A549 (cell line): Measurements from ENCODE around the gene TP53BP2. TPM values are rescaled to one million over a fixed set of nuclear protein-coding genes. Genes with fewer than 3 reads are reported as not detected.

ENCODE experiments used
- ATAC-seq, 2 experiments: fragments of 200-7000 bp in 1 of 2; fragments of >200 bp in 1 of 2; cut with Nextera tagmentation in 1 of 2; cut with Tn5 transposase in 1 of 2; 3 replicates each; pipeline versions ENCODE4 v1.8.0 to v1.9.1; 2018 to 2020; ENCODE audit warnings: mild to moderate bottlenecking in 1 of 2, moderate library complexity in 1 of 2
- CTCF ChIA-PET: fragments of 300-600 bp; sonication (Branson Sonifier 250); formaldehyde crosslinking; extraction: SDS; loops from one replicate; lab custom pipeline; 2021; ENCODE audit warnings: antibody characterized with exemption, inconsistent platforms; lab: Yijun Ruan, JAX
- POLR2A ChIA-PET: fragments of 350-600 bp; formaldehyde crosslinking; extraction: SDS; loops from one replicate; lab custom pipeline; 2021; ENCODE audit warnings: antibody characterized with exemption, inconsistent platforms; lab: Yijun Ruan, JAX
- DNase-seq, 2 experiments: peaks; one replicate each; pipeline versions ENCODE4 v3.0.0 to v3.0.0-alpha.2; 2011 to 2016; ENCODE audit warnings: low read depth in 1 of 2, low spot score in 1 of 2
- FAIRE-seq: peaks from 2 replicates; lab custom pipeline; 2011; peaks lifted over from hg19 to GRCh38; lab: Jason Lieb, UNC
- H3K27ac ChIP-seq, 2 experiments: fragments of >200 bp; sonication (Bioruptor Twin); formaldehyde crosslinking; 3 replicates each; pipeline ENCODE4 v1.5.1; 2016 to 2017
- H3K4me1 ChIP-seq: fragments of >200 bp; sonication (Bioruptor Twin); formaldehyde crosslinking; 3 replicates; pipeline ENCODE4 v1.6.1; 2016
- H3K4me2 ChIP-seq: fragments of >200 bp; sonication (Bioruptor Twin); formaldehyde crosslinking; 3 replicates; pipeline ENCODE4 v1.6.1; 2016
- H3K4me3 ChIP-seq: fragments of >200 bp; sonication (Bioruptor Twin); formaldehyde crosslinking; 3 replicates; pipeline ENCODE4 v1.5.1; 2016
- H3K9me3 ChIP-seq: fragments of >200 bp; sonication (Bioruptor Twin); formaldehyde crosslinking; 3 replicates; pipeline ENCODE4 v1.6.1; 2016
- BHLHE40 ChIP-seq: IDR thresholded peaks from 2 replicates; pipeline ENCODE4 v1.6.1; 2012; ENCODE audit warnings: low read depth, low read length, inconsistent platforms
- CBX8 ChIP-seq: fragments of 200-600 bp; sonication (generic); IDR thresholded peaks from 2 replicates; pipeline ENCODE4 v1.6.1; 2016
- CHD4 ChIP-seq: fragments of 200-600 bp; sonication (generic); IDR thresholded peaks from 2 replicates; pipeline ENCODE4 v1.6.1; 2016; ENCODE audit warnings: antibody characterized with exemption, mild to moderate bottlenecking, borderline replicate concordance
- EP300 ChIP-seq, 2 experiments: fragments of >200 bp; sonication (Bioruptor Twin); formaldehyde crosslinking; IDR thresholded peaks; 2 replicates in 1 of 2; 3 replicates in 1 of 2; pipeline ENCODE4 v1.6.1; 2016 to 2017
- FOSB ChIP-seq: fragments of 250-450 bp; sonication (Bioruptor Pico); IDR thresholded peaks from 2 replicates; pipeline ENCODE4 v1.5.0; 2020; ENCODE audit warnings: mild to moderate bottlenecking, moderate library complexity
- HOXA7 ChIP-seq: fragments of 250-450 bp; sonication (Bioruptor Pico); IDR thresholded peaks from 2 replicates; pipeline ENCODE4 v1.5.0; 2020; ENCODE audit warnings: mild to moderate bottlenecking, moderate library complexity
- HOXB5 ChIP-seq: fragments of 250-450 bp; sonication (Bioruptor Pico); IDR thresholded peaks from 2 replicates; pipeline ENCODE4 v1.5.0; 2020; ENCODE audit warnings: mild to moderate bottlenecking, moderate library complexity
- JUN ChIP-seq, 2 experiments: fragments of >200 bp; sonication (Bioruptor Twin); formaldehyde crosslinking; IDR thresholded peaks; 2 replicates in 1 of 2; 3 replicates in 1 of 2; pipeline ENCODE4 v1.6.1; 2016 to 2017
- KDM5A ChIP-seq: fragments of 200-600 bp; sonication (generic); IDR thresholded peaks from 2 replicates; pipeline ENCODE4 v1.6.1; 2016; ENCODE audit warnings: antibody characterized with exemption, mild to moderate bottlenecking
- MAFK ChIP-seq: fragments of 450-650 bp; IDR thresholded peaks from 2 replicates; pipeline ENCODE4 v1.6.1; 2014; ENCODE audit not compliant: partially characterized antibody
- MAZ ChIP-seq: fragments of 150-350 bp; IDR thresholded peaks from 2 replicates; pipeline ENCODE4 v1.6.1; 2014; ENCODE audit warnings: antibody characterized with exemption, low read depth, low read length, borderline replicate concordance
- RCOR1 ChIP-seq: fragments of 150-350 bp; IDR thresholded peaks from 2 replicates; pipeline ENCODE4 v1.6.1; 2014; ENCODE audit warnings: antibody characterized with exemption, low read length, low read depth
- RNF2 ChIP-seq: fragments of 200-600 bp; sonication (generic); IDR thresholded peaks from 2 replicates; pipeline ENCODE4 v1.6.1; 2016; ENCODE audit warnings: low read depth, mild to moderate bottlenecking, antibody characterized with exemption, moderate library complexity, borderline replicate concordance
- SMC3 ChIP-seq: fragments of >200 bp; sonication (Bioruptor Twin); formaldehyde crosslinking; IDR thresholded peaks from 3 replicates; pipeline ENCODE4 v1.6.1; 2018; ENCODE audit warnings: inconsistent platforms
- SREBF2 ChIP-seq: fragments of 450-650 bp; IDR thresholded peaks from 2 replicates; pipeline ENCODE4 v1.6.1; 2014; ENCODE audit warnings: mild to moderate bottlenecking, moderate library complexity
- TP53 ChIP-seq: fragments of 250-450 bp; sonication (Bioruptor Pico); IDR thresholded peaks from 2 replicates; pipeline ENCODE4 v1.5.0; 2021; ENCODE audit warnings: mild to moderate bottlenecking, moderate library complexity
- ZFP36 ChIP-seq: fragments of 450-650 bp; IDR thresholded peaks from 2 replicates; pipeline ENCODE4 v1.6.1; 2014; ENCODE audit warnings: borderline replicate concordance; ENCODE audit not compliant: partially characterized antibody
- ZSCAN20 ChIP-seq: fragments of 250-450 bp; sonication (Bioruptor Pico); IDR thresholded peaks from 2 replicates; pipeline ENCODE4 v1.8.0; 2022; ENCODE audit warnings: mild to moderate bottlenecking, moderate library complexity
- WGBS: methylation state at CpG from one replicate; pipeline ENCODE4 v1.1.6; 2017; ENCODE audit errors: missing lambda C conversion rate; 5-methylcytosine and 5-hydroxymethylcytosine counted together
- polyA plus RNA-seq, 4 experiments: library from polyadenylated mRNA; depleted of rRNA in 3 of 4; stranded (reverse); fragments of >200 nt; fragmentation: RNase III in 1 of 4; extraction: RNeasy Plus Mini Kit Qiagen cat#74134 plus additional on column Dnase treatment in 1 of 4; gene quantifications; 2 replicates in 3 of 4; 3 replicates in 1 of 4; pipeline ENCODE4 v1.2.3, GENCODE V29; 2011 to 2017
- TF ChIP-seq, protein P1 (sequence below): fragments of 250-450 bp; sonication (Bioruptor Pico); IDR thresholded peaks from 2 replicates; pipeline ENCODE4 v1.5.0; 2021; ENCODE audit warnings: mild to moderate bottlenecking, moderate library complexity, borderline replicate concordance
- TF ChIP-seq, protein P2 (sequence below): IDR thresholded peaks from 2 replicates; pipeline ENCODE4 v1.6.1; 2012
- TF ChIP-seq, protein P3 (sequence below): fragments of 150-350 bp; IDR thresholded peaks from 2 replicates; pipeline ENCODE4 v1.6.1; 2014; ENCODE audit warnings: low read depth, mild to moderate bottlenecking, low read length
- TF ChIP-seq, protein P4 (sequence below): fragments of 450-650 bp; IDR thresholded peaks from 2 replicates; pipeline ENCODE4 v1.6.1; 2014; ENCODE audit warnings: antibody characterized with exemption

The TP53BP2 gene
- polyA plus RNA-seq, 2 of the 4 experiments (the other 2 are of a cell fraction): 14.0 to 33.5 TPM

DNA sequence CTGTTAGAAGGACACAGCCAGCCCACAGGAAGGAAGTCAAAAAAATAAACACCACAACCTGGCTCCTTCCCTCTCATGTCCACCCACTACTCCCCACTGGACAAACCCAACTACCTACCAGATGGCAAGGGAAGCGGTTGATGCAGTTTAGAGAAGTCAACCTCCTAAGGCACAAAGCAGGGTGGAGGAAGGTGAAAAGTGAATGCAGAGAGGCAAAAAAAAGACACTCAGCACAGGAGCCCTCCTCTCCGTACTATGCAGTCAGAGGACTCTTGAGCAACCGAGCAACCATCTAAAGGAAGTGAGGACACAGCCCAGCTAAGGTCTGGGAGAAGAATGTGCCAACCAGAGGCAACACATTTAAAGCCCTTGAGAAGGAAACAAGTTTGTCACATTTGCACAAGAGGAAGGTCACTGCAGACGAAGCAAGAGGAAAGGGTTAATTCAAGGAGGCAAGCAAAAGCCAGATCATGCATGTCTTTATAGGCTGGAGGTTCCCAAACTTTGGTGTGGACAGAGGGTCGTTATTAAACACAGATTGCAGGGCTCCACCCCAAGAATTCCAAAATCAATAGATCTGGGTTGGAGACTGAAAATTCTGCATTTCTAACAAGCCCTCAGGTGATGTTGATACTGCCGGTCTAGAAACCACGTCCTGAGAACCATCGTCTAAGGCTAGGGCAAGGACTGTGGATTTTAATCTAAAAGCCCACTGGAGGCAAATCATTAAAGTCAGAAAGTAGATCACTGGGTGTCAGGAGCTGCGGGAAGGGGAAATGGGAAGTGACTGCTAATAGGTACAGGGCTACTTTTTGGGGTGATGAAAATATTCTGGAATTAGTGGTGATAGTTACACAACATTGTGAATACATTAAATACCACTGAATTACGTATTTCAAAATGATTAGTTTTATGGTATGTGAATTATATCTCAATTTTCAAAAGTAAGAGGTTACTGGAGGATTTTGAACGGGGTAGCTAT lies 19.7 kb downstream of the TP53BP2 start:
- ChIA-PET POLR2A (no interaction called here), CTCF (interaction anchor here (1.7 to 2.0 kb wide), 2 partner anchors 15 to 20 kb away, joined by 7 to 11 read pairs; partner anchors contain the start of gene TP53BP2)
- 90% methylated on average over 11 of the region's 11 CpGs for WGBS
- TF ChIP-seq SMC3 (no peak), MAFK (no peak), RNF2 (no peak)
- no peak overlapping the region for H3K4me2 ChIP-seq
- ATAC-seq (no peak), FAIRE-seq (no peak), DNase-seq (no peak)
- H3K9me3 ChIP-seq: no peaks in the 10 kb centered on the region
- H3K27ac ChIP-seq: no peak overlapping the region
- H3K4me1 ChIP-seq: peaks cover 2% of the 10 kb centered on the region; the same call in 2 of the 3 replicates
- H3K4me3 ChIP-seq: no peak overlapping the region

DNA sequence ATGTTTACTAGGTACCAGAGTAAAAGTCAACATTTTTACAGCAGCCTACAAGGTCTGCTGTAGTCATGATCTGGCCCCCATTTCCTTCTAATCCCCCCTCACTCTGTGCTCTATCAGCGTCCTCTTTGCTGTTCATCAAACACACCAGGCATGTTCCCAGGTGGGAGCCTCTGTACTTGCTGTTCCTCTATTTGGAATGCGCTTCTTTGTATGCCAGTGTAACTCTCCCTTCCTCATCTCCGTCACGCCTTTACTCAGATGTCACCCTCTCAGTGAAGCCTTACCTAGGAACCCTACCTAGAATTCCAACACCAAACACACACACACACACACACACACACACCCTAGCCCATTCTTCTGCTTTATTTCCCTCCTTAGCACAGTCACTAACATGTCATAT lies 21.0 kb downstream of the TP53BP2 start:
- TF ChIP-seq SREBF2 (no peak), TP53 (no peak), SMC3 (no peak), FOSB (no peak), HOXA7 (no peak)
- TF ChIP-seq, protein P1, sequence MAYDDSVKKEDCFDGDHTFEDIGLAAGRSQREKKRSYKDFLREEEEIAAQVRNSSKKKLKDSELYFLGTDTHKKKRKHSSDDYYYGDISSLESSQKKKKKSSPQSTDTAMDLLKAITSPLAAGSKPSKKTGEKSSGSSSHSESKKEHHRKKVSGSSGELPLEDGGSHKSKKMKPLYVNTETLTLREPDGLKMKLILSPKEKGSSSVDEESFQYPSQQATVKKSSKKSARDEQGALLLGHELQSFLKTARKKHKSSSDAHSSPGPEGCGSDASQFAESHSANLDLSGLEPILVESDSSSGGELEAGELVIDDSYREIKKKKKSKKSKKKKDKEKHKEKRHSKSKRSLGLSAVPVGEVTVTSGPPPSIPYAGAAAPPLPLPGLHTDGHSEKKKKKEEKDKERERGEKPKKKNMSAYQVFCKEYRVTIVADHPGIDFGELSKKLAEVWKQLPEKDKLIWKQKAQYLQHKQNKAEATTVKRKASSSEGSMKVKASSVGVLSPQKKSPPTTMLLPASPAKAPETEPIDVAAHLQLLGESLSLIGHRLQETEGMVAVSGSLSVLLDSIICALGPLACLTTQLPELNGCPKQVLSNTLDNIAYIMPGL (CRISPR knock-in tag): no peak
- TF ChIP-seq, protein P2, sequence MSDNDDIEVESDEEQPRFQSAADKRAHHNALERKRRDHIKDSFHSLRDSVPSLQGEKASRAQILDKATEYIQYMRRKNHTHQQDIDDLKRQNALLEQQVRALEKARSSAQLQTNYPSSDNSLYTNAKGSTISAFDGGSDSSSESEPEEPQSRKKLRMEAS: no peak
- TF ChIP-seq, protein P3, sequence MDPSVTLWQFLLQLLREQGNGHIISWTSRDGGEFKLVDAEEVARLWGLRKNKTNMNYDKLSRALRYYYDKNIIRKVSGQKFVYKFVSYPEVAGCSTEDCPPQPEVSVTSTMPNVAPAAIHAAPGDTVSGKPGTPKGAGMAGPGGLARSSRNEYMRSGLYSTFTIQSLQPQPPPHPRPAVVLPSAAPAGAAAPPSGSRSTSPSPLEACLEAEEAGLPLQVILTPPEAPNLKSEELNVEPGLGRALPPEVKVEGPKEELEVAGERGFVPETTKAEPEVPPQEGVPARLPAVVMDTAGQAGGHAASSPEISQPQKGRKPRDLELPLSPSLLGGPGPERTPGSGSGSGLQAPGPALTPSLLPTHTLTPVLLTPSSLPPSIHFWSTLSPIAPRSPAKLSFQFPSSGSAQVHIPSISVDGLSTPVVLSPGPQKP: no peak
- Histone ChIP-seq H3K4me2 (no peak overlapping the region), H3K4me3 (no peak overlapping the region), H3K4me1 (peaks cover 10% of the 10 kb centered on the region; the same call in 2 of the 3 replicates), H3K27ac (no peak overlapping the region), H3K9me3 (no peaks in the 10 kb centered on the region)
- ChIA-PET POLR2A (no interaction called here), CTCF (interaction anchor here (0.9 to 2.0 kb wide), 7 partner anchors 11 to 75 kb away, joined by 3 to 11 read pairs (median 7); partner anchors contain the start of gene TP53BP2)
- DNase-seq (no peak), FAIRE-seq (no peak), ATAC-seq (no peak)
- WGBS: 90% methylated on average over 4 of the region's 4 CpGs

DNA sequence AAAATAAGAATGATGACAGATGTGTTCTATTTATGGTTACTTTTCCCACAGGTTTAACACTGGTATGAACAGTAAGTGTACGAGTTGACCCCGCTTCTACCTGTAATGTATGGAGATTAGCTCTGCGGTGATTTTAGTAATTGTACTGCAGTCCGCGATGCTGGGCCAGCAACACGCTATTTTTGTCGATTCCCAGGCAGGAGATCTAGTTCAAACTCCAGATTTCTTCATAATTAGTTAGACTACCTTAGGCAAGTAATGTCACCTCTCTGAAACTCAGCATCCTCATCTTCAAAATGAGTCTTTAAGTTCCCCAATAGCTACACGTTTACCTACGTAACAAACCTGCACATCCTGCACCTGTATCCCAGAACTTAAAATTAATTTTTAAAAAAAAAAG lies 21.5 kb downstream of the TP53BP2 start:
- H3K4me2 ChIP-seq: no peak overlapping the region
- ChIA-PET CTCF (interaction anchor here (0.9 to 2.0 kb wide), 8 partner anchors 10 to 75 kb away, joined by 3 to 11 read pairs (median 4); partner anchors contain the start of gene TP53BP2), POLR2A (no interaction called here)
- H3K4me1 ChIP-seq: peaks cover 14% of the 10 kb centered on the region; the same call in 2 of the 3 replicates
- no peak for ATAC-seq
- no peaks in the 10 kb centered on the region for H3K9me3 ChIP-seq
- TF ChIP-seq JUN (IDR thresholded peaks at IDR 0.05): no peak
- no peak for TF ChIP-seq KDM5A
- no peak for TF ChIP-seq ZFP36
- TF ChIP-seq EP300 (IDR thresholded peaks at IDR 0.05): no peak
- no peak for TF ChIP-seq BHLHE40
- TF ChIP-seq CBX8: no peak
- no peak for TF ChIP-seq HOXB5 (CRISPR knock-in tag)
- no peak for TF ChIP-seq ZSCAN20
- TF ChIP-seq CHD4: no peak
- TF ChIP-seq SMC3: no peak
- TF ChIP-seq RCOR1: no peak
- TF ChIP-seq, protein P4, sequence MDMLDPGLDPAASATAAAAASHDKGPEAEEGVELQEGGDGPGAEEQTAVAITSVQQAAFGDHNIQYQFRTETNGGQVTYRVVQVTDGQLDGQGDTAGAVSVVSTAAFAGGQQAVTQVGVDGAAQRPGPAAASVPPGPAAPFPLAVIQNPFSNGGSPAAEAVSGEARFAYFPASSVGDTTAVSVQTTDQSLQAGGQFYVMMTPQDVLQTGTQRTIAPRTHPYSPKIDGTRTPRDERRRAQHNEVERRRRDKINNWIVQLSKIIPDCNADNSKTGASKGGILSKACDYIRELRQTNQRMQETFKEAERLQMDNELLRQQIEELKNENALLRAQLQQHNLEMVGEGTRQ: no peak
- TF ChIP-seq MAFK: no peak
- TF ChIP-seq MAZ: no peak
- DNase-seq: no peak
- 94% methylated on average over 9 of the region's 9 CpGs for WGBS
- H3K4me3 ChIP-seq: no peak overlapping the region
- H3K27ac ChIP-seq: no peak overlapping the region
- FAIRE-seq: no peak
